HG03159 (cell line): ENCODE measurements around the gene ALX4.

Experiments
- ATAC-seq: cut with Tn5 transposase; IDR thresholded peaks from one replicate; pipeline ENCODE4 v1.9.1; 2021; ENCODE audit warnings: mild to moderate bottlenecking, moderate library complexity; ENCODE audit not compliant: unreplicated experiment

The ALX4 gene

DNA sequence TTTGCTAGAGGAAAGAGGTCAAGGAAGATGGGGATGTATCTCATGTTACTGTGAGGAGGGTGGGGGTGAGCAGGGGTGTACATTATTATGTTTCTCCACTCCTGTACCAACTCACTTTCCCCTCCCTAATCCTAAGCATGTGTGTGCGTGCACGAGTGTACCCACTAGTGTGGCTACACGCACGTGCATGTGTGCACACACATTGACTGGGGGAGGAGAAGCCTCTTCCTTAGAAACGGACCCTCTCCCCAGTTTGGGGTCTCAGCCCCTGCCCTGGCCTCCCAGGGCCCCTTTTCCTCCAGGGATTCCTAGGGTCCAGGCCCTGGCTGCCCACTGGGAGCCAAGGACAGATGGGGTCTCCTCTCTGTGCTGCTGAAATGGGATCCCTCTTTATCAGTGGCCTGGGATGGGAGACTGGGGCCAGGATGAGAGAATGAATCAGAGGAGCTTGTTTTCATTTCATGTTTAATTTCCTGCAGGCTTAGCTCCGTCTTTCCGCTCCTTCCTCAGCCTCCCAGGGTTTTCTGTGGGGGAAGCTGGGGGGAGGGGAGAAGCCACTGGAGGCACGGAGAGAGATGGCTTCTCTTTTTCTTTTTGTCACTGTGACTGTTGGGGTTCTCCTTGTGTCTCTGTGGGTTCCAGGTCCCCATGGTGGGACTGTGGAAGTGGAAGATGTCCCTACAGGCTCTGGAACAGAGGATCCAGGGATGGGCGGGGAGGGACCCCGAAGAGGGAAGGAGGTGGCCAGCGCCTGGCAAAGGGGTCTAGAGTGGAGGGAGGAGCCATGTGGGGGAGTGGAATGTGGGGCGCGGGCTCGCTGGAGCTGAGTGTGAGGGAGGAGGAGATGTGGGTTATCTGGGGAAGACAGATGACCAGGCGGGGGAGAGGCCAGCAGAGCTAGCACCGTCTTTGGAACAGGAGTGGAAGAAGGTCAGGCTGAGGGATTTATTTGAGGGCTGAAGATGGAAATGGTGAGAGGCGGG, 40.3 kb downstream of the ALX4 start:
- no peak for ATAC-seq

DNA sequence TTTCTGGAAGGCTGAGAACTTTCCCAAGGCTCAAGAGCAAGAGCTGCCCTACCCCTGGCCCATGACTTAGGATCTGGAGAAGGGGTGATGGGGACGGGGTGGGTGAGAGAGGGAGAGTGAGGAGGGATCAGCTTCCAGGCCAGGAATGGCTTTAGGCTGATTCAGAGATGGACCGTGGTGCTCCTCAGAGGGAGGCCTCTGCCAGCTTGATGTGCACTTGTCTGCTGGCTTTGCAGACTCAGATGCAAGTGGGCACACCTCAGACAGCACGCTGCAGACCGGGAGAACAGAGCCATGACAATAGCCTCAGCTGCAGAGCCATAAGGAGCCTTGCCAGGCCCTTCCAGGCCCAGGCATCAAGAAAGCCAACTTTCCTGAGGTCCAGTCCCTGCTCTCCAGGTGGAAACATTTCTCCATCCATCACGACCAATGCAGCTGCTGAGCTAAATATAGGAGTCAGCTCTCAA, 41.3 kb downstream of the ALX4 start:
- no peak for ATAC-seq

DNA sequence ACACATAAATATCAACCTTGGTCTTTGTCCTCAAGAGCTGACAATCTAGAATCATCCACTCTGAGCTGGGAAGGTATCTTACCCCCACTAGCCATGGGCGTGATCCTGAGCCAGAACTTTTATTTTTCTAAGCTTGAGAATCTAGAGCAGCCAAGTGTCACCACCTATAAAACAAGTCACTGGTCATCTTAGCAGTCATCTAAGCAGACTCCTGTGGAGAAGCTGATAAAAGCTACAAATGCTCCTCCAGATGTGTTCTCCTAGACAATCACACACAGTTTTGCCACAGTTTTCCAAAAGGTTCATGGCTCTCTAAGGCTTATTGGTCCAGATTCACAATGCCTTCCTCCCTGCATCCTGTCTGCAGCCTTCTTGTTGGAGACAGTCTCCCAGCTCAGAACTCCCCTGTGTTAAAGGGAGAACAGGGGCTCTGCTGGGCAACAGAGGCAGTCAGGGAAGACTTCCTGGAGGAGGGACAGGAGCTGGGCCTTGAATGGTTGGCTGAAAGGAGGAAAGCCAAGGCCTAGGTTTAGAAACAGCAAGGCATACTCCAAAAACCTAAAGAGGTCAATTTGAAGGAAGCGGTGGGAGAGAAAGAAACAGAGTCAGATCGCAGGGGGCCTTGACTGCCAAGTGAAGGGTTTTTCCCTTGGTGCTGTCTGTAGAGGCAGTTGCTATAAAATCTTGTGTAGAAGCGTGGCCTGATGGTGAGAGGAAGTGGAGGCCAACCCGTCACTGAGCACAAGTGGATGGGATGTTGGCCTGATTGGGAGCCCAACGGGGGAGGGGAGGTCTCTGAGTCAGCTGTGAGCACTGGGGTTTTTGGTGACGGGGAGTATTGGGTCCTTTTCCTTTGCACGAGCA, 42.0 kb downstream of the ALX4 start:
- no peak for ATAC-seq

DNA sequence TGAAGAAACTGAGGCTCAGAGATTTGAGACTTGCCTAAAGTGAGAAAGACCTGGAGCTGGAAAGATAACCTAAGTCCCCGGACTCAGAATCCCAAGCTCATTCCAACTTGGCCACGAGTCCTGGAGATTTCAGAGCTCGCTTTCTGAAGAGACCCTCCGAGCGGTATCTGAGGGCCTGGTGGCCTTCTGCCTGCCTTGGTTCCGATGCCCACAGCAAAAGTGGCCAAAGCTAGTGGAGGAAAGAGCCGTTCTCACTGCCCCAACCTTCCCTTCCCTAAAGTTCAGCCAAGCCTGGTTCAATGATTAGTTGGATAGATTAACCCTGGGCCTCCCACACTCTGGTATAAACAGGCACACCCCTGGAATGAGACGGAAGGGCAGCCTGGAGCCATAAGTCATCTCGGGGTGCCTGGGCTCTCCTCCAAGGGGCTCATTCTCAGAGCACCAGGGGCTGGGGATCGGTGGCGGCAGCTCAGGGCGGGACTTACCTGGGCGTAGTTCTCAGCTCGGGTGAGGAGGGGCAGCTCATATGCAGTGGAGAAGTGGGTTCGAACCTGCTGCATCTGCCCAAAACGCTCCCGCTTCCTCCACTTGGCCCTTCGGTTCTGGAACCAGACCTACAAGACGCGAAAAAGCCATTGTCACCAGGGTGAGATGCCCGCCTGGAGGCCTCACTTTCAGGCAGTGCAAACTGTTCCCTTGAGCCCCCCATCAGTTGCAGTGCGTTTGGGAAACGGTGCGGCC, 42.8 kb downstream of the ALX4 start:
- ATAC-seq = no peak

DNA sequence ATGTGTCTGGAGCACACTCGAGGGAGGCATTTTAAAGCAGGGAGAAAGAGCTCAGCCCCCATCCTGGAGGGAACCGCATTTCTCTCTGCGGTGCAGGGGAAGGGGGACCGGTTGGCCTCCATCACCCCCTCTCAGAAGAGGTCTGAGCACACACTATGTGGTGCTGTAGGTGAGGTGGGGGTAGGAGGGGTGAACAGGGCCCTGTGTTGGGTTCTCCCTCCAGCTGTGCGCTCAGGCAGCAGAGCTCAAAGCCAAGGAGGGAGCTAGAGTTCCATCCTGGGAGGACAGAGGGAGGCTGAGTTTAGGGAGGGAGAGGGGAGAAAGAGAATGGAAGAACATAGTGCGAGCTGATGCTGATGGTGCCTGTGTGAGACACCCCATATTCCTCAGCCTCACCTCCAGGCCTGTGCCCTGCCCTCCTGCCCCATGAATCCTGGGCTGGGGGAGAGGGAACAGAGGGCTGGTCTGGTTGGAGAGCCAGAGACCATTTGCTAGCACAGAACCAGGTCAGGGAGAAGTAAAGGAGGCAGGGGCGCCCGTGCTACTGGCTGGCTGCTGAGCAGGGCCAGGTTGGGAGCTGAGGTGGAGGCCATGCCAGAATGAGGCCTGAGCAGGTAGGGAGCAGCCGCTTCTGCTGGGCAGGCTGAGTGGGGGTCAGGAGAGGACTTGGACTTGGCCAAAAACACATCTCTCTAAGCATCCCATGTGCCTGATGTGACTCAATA, 43.7 kb downstream of the ALX4 start:
- ATAC-seq = no peak

DNA sequence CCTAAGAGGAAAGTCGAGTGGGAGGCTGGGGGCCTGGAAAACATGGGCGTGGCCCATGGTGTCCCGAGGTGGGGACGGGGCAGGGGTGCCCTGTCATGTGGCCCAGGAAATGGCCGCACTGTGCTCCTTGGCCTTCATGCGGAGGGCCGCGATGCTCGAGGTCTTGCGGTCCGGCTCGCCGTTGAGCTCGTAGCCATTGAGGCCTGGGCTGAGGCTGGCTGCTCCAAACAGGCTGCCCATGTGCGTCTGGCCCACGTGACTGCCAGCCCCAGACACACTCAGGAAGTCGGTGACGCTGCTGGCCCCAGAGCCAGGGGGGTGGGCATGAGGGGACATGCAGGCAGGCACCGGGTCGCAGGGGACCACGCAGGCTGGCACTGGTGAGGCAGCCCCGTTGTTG, 45.2 kb downstream of the ALX4 start:
- no peak for ATAC-seq

DNA sequence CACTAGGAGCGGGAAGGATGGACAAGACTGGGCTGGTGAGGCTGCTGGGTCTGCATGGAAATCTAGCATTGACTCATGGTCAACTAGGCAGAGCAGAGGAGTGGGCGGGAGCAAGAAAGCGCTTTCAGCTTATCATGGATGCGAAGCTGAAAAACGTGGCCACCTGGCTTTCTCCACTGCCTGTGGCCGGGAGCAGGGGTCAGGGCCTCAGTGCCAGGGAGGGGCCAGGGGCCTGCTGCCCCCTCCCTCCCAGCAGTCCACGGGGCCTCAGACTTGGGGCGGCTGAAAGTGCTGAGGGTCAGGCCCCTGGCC, 45.5 kb downstream of the ALX4 start:
- no peak for ATAC-seq

DNA sequence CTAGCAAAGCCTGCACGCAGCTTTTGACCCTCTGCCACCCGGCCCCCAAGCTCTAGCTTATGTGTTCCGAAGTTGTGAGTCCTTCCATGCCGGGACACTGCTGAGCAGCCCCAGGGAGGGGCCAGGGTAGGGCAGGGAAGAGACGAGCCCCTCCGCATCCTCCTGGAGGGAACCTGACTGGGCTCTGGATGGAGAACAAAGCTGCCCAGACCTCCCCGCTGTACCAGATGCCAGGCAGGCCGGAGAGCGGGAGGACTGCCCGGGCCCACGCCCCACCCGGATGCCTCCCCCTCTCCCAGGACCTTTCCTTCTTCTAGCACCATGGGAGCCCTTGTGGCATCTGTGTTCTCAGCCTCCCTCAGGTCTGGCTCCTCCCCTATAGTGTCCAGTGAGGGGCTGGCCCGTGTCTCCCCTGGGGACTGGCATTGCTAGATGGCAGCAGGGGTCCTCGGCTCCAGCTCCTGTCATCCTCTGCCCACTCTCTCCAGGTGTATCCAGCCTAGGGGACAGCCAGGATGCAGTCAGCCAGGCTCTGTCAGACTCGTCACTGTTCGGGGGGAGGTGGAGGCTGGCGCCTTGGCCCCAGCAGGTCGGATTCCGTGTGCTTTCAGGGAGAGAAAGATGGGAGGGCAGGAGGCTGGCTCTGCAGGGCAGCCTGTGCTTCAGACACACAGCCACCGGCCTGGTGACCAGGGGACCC, 46.1 kb downstream of the ALX4 start:
- ATAC-seq = no peak

DNA sequence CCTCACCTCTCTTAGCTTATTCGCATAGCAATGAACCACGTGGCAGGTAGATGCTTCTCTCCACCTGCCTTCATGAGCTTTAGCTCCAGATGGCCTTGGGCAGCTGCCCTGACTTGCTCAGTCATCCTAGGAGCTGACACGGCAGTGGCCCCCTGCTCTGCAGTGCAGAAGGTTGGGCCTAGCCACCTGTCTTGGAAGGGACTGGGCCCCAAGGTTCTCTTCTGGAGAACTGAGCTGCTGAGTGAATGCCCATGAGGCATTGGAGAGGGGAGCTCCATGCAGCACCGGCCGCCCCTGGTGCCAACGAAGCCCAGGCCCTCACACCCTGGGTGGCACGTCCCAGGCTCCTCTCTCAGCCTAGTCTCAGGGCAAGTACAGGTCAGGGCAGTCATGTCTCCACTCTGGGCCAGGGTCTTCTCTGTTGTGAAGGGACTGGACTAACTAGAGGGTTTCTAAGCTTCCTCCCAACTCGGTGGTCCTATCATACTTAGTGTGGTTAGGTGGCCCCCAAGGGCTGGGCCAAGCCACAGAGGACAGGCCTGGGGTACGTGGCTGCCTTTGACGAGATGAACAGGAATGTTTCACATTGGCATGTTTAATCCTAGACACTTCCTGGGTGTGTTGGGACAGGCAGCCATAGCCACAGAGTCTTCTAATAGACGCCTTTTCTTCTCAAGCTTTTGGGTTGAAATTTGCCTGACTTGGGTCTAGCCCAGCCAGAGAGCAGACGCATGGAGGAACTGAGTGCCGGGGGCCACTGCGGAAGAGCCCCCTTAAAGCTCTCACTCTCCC, 47.9 kb downstream of the ALX4 start:
- no peak for ATAC-seq

DNA sequence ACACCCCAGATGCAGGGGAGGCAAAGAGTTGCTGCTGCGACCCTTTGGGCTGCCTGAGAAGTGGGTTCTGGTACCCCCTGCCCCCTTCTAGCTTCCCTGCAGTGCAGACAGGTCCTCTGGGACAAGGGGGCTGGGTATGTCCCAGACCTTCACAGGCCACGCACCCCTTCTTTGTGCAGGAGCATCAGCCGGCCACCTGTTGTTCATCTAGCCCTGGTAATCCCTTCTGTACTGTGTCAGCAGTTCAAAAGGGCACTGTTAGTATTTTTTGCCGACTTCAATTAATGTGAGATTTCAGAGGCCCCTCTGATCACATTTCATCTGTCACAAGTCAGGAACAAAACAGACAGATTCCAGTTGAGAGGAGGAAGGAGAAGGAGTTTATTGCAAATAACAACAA, 49.9 kb downstream of the ALX4 start:
- no peak for ATAC-seq

DNA sequence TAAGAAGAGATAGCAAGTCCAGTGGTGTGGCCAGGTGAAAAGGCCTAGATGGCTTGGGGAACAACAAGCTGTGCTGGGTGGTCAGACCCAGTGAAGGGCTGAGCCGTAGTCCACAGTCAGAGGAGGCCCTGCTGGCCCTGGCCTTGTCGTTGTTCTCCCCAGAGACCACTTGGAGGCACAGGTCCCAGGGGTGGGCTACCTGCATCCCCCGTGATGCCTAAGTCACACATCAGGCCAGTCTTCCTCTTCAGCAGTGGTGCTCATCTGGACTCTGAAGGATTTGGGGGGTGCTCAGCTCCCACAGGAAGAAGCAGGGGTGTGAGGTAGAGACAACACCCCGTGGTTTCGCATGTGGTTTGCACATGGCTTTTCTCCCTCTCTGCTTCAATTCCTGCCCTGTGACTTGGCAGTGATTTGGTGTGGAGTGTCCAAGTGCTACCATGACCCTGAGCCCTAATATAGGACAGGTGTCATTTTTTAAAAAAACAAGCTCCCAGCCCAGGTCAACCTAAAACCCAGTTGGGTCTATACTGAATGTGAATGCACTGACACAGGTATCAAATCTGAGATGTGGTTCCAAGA, 51.0 kb downstream of the ALX4 start:
- ATAC-seq = no peak

DNA sequence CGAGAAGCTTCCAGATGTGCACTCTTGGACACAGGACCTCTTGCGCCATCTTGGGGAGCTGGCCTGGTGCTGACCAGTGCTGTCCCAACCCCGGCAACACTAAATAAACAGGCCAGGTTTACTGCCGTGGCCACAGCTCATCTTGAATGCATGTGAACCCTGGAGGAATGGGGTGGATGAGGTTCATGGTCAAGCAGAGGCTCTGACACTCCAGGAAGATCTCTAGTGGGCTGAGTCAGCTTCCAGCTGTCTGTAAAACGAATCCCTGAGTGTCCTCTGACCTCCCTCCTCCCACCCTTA, 51.8 kb downstream of the ALX4 start:
- ATAC-seq = no peak

DNA sequence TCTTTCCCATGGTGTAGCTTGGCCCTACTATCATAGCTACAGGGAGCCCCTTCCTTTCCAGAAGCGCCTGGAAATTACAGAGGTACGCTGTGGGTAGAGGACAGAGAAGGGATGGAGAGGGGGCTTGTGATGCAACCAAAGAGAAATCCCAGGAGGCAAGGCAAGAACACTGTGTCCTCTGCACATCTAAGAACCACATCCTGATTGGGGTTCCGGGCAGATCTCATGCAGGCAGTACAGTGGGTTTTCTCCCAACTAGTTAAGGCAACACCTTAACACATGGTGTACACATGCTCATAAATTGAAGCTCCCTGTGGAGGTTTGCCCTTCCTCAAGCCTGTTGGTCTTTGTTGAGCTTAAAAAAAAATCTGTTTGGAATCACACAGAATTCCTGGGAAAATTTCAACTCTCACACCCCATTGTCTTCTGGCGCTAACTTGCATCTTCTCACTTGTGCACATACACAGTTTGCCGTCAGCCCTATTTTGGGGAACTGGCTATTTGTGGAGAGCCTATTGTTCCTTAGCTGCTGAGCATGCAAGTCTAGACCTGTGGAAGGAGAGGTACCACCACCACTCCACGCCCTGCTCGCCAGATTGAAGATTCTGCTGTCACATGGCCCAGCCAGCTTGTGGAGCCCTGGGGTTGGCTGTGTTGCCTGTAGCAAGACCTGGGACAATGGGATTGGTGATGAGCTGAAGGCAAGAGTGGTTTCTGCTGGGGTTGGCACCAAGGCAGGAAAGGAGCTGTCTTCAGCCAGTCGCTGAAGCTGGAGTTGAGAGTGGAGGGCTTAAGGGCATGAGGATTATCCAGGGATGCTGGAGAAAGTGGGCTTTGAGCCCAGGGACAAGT, 52.4 kb downstream of the ALX4 start:
- ATAC-seq = no peak

DNA sequence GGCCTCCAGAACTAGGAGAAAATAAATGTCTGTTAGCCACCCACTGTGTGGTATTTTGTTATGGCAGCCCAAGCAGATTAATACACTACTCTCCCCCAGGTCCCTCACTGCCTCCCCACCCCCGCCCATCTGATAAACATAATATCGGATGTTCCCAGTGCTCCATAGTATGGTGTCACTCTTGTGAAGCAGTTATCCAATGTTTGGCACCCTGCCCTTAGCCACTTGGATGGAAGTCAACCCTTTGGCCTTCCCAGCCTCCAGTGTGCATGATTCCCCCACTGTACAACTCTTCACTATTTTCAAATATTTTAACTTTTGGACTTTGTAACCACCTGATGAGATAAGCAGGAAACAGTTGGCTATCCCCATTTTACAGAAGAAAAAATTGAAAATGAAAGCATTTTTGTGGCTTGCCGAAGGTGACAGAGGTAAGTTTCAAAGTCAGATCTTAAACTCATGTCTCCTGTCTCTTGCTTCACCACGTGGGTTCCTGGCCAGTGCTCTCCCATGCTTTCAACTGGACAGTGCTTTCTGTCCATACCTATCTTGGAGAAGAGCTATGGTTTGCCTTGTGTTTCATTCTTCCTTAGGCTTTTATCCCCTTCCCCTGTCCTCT, 53.2 kb downstream of the ALX4 start:
- ATAC-seq = no peak

DNA sequence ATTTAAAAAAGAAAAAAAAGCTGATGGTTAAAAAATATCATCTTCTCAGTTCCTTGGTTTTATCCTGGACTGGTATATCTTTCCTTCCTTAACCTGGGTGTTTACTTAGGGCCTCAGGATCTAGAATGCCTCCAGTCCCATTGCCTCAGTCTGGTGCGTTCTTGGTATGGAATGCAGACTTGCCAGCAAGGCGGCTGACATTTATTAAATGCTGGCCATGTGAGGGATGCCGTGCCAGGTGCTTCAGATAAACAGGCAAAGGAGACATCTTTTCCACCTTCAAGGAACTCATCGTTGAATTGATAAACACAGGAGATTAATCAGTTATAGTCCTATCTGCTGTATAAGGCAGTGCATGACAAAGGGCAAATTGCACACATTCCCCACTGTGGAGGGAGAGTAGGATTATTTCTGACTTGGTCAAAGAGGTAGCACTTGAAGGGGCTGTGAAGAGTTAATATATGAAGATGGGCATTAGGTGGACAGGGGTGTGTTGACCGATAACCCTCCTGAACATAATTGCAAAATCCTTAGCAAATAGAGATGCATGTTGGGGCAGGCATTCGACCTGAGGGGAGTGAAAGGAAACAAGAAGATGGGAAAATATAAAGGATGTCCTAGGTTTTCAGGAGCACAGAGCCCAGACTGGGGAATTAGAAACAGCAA, 54.4 kb downstream of the ALX4 start:
- no peak for ATAC-seq

DNA sequence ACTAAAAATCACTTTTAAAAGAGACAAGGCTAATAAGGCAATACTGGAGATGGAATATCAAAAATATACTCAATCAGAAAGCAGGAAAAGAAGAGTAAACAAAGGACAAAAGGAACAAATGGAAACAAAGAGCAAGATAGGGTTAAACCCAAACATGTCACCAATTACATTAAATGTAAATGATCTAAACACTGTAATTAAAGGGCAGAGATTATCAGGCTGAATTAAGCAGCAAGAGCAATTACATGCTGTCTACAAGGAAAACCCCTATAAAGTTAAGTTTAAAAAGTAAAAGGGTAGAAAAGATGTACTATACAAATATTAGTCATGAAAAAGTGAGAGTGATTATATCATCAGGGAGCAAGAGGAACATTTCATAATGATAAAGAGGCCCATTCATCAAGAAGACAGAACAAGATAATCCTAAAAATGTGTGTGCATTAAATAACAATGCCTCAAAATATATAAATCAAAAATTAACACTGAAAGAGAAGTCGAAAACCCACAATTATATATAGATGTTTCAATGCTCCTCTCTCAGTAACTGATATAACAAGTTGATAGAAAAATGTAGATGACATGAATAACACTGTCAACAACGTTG, 56.8 kb downstream of the ALX4 start:
- ATAC-seq = no peak

DNA sequence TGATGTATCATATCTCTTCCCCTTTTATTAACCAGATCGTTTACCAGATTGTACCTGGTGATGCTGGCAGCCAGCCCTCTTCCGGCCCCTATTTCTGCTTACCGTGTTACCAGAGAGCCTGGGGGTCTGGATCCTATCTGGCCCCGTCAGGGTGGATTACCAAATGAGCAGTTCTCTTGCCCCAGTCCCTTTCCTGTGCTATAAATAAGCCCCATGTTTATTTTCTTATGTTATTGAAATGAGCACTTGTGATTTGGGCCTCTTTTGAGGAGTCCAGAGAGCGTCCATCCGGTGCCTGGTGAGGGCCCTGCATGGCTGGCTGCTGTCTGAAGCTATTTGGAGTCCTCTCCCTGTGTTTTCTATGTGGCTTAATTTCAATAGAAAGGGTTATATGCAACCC, 59.5 kb downstream of the ALX4 start:
- ATAC-seq = no peak
